GM18520 (cell line): ENCODE measurements around the gene KIAA0825.

ENCODE experiments used
- ATAC-seq: cut with Tn5 transposase; IDR thresholded peaks from one replicate; pipeline ENCODE4 v1.9.1; 2021; ENCODE audit not compliant: unreplicated experiment

Gene KIAA0825

DNA sequence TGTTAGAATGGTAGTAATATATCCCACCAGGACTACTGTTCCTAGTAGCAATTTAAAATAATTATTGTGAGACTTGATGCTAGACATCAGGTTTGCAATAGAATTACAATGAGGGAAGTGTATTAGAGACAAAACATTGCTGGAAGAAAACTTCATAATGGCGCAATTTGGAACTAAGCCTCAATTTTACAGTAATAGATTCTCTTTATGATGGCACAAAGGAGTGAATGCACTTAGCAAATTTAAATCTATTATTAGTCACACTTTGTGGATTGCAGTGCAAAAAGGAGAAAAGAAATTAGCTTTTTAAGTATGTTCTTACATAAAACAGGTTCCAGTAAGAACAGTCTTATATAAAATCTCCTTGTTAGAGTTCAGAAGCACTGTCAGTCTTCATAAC, 358.3 kb downstream of the KIAA0825 start:
- ATAC-seq, result no peak

DNA sequence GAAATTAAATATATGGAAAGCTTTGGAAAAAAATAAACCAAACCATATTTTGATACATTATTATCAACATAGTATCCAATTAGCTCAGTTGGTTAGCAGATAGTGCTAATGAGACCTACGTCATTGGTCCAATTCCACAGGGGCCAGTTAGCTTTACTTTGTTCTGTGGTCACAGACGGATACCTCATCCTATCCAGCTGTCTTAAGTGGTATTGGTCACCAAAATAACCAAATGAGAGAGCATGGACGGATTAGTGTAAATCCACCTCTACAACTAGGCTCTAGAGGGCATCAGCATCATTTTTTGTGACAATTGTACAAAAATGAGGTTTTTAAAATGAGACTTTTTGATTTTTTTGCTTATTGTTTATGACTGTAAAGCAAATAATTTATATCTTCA, 364.2 kb downstream of the KIAA0825 start:
- no peak for ATAC-seq

DNA sequence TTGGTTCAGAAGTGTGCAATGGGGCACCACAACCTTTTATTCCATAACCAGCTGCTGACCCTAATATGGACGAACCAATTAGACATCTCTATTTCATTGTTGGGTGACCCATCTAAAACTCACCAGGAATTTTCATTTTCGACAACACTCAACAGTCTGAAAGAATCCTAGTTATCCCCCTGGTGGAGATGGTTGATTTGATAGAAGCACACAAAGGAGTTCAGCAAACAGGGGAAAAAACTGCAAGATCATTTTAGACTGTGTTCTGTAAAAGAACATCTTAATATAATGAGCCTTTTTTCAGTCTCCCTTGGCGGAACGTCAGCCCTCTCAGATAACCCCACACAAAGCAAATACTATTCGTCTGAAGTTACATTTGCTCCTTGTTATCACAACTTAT, 367.4 kb downstream of the KIAA0825 start:
- ATAC-seq, result no peak

DNA sequence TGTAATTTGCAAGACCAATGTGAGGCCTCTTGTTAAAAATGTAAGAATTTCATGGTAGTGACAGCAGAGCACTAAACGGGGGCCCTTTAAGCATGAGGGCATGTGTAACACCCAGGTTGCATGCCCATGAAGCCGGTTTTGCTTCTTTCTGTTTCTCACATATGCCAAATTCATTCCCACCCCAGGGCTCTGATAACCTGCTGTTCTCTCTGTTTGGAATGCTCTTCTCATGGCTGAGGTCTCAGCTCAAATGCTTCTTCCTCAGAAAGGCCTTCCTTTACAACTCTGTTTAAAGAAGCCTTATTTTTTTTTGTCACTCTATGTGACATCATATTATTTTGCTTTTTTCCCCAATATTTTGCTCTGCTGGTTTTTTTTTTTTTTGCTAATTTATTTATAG, 369.0 kb downstream of the KIAA0825 start:
- no peak for ATAC-seq

DNA sequence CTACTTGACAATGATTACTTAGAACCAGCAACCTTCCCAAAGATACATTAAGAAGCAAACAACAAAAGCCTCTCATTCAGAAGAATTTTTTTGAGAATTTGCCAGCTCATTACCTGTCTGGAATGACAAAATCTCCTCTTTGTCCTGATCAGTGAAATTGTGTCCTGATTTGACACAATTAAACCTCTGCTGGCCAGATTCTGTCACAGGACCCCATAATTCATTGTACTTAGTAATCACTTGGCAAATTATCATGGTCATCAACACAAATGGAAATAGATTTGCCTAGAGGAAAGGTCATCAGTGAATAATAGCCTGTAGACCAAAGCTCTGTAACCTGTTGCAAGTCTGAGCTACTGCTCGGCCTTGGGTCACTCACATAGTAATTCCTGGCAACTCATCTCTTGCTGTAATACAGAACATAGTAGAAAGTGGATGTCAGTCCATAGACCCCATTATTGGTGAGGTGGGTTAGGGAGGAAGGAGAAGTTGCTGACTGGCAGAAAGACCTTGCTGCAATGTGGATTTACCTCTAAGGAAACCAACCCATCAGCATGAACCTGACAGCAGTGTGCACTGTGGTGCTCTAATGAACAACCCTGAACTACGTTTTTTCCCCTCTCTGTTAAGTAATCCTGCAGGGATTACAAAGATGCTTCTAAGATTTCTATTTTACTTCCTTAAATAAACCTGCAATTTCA, 370.1 kb downstream of the KIAA0825 start:
- ATAC-seq, result no peak

DNA sequence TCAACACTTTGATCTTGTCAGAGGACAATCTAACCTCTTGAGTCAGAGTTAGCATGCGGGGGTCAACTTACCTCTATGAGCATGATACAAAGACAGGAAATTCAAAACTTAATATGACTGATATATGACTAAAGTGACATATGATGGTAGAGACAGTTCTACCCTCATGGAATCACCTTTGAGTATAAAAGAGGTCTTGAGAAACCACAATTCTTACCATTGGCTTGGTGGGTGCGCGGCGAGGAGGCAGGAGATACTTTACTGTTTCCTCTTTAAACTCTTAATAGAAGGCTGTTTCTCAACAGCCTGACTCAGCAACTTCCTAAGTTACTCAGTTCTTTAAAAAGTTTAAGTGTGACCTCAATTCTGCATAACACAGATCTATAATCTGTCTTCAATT, 372.8 kb downstream of the KIAA0825 start:
- ATAC-seq, result no peak

DNA sequence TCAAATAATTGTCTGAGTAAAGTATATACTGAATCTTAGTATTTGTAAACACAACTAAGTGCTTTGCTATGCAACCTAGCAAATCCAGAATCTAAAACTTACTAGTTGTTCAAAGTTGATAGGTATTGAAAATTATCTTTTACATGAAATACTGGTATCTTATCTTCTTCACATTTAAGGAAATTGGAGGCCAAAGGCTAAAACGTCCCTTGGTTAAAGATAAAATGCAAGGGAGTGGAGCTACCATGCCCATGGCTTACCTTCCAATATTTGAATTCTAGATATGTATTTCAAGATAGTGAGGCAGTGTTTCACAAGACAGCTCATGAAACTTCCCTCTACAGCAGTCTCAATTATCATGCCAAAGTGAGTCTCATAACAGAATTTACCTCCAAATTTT, 373.5 kb downstream of the KIAA0825 start:
- ATAC-seq, result no peak

DNA sequence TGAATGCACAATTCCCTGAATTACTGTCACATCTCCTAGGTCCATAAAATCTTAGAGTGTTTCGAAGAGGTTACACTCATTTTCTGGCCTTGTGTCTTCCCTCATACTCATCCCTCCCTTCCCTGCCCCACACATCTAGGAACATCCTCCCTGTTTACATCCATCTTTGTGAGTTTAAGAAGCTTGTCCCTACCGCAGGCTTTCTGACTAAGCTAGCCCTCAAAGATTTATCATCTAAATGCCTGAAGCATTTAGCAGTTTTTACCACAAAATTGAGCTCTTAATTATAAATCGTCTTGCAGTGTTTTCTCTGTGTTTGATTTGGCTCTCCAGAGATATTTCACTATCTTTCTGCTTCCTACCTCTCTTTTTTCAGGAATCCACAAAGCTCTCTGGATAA, 374.8 kb downstream of the KIAA0825 start:
- no peak for ATAC-seq

DNA sequence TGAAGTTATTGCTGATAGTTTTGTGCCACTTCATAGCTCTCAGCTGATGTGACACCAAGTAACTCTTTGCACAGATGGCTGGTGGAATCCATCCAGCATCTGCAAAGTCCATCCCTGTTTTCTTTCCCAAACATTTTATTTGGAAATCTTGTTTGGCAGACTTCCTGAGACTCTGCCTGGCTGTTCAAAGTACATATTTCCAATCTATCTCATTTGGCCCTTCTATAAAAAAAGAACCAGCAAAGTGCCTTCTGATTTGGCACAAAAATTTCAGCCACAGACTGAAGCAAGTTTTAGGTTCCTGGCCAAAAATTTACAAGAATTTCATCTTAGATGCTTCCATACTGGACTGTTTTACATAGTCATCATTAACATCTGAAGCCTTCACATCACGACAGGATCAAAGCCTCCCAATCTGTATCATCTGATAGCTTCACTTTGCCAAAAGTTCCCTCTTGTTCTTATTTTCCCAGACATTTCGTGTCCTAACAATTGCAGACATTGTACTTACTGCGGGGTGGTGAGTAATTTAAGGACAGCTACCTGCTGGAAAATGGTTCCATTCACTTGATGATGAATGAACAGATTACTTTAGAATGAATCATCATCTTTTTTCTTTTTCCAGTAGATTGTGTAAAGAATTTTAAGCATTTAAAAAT, 377.3 kb downstream of the KIAA0825 start:
- ATAC-seq, result no peak

DNA sequence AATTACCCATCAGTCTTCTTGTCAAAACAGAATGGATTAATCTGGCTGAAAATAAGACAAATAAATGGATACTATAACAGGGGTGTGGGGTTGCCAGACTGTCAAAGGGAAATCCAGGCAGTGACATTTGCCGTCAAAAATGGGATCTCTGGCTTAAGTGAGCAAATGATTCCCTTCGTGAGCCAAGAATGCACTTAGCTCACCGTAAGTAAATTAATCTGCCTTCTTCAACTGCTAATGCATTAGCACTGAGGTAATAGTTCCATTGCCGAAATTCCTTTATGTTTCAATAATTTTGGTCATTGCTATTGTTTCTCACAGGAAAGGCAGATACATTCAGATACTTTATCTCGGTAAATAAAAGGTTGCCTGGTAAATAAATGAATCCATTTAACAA, 377.8 kb downstream of the KIAA0825 start:
- no peak for ATAC-seq

DNA sequence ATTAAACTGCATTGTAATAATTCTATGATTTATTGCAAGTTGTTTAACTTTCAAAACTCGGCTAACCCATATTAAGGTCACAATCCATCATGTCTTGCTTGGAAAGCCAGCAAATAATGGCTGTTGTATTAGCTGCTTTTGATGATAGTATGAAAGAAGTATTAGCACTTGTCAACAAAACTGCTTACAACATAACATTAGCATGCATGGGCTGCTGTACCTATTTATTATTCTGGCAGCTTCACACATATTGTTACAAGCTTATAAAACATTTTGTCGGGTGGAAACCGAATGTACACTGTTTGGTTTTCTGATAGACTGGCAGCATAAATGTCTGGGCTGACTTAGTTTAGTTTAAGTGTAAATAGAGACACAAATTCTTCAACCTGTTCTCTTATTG, 378.3 kb downstream of the KIAA0825 start:
- ATAC-seq, result no peak

DNA sequence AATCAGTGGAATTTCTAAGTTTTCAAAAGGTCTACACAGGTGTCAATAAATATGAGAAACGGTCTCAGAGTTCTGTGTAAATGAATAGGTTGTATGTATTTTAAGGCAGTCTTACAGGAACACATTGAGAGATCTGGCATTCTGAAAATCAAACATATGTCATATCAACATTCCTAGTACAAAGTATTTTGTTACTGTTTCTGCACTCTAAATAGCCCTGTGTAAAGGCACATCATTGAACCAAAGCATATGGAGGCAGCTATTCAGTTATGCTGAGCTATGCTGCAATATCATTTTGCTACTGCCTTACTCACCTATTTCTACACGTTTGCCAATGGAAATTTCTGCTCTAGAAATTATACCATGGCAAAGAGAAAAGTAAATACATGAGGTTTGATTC, 379.1 kb downstream of the KIAA0825 start:
- ATAC-seq, result no peak

DNA sequence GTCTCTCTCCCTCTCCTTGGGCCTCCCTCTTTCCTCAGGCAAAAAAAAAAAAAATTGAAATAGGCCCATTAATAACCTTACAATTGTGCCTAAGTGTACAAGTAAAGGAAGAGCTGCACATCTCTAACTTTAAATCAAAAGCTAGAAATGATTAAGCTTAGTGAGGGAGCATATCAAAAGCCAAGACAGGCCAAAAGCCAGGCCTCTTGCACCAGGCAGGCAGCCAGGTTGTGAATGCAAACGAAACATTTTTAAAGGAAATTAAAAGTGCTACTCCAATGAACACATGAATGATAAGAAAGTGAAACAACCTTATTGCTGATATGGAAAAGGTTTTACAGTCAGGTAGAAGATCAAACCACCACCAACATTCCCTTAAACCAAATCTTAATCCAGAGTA, 383.4 kb downstream of the KIAA0825 start:
- no peak for ATAC-seq

DNA sequence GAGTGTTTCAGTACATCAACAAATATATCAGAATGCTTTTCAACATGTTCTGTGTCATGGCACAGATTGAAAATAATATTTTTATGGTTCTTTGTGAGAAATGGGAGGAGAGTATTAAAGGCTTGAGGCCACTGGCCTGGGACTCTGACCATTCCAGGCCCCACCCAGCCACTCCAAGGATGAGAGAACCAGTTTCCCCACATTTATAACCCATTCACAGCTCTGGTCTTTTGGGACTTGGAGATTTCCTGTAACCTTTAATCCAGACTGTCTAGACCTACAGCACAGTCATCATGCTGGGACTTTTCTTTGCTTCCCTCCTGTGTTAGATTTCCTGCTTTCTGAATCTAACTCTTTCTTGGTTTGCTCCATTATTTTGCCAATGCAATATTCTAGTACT, 389.6 kb downstream of the KIAA0825 start:
- ATAC-seq, result no peak

DNA sequence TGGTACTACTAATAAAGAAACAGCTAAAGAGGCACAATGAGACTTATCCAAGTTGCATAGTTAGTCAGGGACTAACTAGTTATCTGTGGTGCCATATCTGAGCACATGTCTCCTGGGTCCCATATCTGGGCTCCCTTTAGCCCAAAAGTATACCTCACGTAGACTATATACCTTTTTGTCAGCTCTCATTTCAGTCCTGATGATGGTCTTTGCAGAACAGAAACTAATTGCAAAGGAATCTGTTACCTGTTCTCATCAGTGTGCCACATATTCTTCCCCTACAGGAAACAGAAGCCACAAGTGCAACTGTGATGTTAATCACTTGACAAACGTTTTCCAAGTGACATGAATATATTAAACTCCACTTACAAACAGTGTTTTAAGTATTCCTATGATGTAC, 395.2 kb downstream of the KIAA0825 start:
- ATAC-seq, result no peak

DNA sequence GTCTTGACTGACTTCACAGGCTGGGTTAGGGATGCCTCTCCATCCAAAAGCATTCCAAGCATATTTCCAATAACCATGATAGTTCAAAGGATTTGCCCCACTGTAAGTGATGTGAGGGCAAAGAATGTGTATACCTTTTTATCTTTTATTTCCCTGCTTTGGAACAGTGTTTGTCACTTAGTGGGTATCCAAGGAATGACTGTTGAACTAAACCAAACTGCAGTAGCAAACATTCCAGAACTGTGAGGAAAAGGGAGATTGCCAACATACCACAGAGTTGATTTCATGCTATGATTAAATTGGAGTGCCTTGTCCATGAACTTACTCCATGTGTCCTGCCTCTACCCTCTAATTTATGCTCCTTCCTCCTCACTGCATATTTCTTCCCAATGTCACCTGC, 400.0 kb downstream of the KIAA0825 start:
- no peak for ATAC-seq

DNA sequence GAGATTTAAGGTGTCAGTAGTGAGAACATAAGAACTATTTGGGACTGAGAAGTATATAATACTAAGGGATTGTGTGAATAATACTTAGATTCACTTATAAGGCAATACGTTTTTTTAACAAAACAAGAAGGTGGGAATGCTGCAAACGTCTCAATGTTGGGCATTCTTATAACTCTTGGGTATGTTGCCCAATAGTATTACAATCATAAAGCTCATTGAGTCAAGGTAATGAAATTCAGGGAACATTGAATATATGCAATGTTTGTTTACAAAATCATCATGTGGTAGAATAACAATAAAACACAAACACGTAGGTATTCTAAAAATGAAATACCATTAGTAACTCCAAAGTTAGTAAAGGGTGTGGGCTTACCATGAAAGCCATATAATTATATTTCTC, 400.7 kb downstream of the KIAA0825 start:
- ATAC-seq, result no peak

DNA sequence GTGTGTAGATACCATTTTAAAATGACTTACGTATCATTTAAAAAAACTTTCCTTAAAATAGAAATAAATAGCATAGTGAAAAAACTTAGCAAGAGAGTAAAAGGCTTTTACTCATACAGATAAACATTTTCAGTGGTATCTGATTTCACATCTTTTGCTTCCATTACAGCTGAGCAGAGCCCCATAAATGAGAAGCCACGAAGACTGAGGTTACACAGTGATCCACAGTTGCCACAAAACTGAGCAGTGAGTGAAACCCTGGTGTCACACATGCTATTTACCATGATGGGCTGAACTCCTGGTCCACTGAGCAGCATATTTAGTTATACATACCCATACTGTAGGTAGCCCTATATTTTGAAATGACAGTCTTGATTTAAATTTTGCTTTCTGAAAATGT, 401.2 kb downstream of the KIAA0825 start:
- ATAC-seq, result no peak

DNA sequence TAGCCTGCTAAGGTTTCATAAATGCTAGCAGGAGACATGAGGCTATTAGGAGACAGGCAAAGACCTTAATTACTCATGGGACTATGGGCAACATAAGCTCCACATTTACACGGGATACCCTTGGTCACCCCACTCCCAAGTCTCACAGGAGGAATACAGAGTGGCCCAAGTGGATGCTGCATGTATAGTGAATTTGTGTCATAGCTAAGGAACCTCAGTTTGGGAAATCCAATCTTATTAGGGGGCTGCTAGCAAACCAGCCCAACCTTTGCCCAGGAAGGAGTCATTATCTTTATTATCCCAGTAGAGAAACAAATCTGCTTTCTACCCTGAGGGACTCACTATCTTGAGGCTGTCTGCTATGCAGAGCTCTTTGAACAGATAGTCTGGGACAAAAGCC, 405.9 kb downstream of the KIAA0825 start:
- no peak for ATAC-seq

DNA sequence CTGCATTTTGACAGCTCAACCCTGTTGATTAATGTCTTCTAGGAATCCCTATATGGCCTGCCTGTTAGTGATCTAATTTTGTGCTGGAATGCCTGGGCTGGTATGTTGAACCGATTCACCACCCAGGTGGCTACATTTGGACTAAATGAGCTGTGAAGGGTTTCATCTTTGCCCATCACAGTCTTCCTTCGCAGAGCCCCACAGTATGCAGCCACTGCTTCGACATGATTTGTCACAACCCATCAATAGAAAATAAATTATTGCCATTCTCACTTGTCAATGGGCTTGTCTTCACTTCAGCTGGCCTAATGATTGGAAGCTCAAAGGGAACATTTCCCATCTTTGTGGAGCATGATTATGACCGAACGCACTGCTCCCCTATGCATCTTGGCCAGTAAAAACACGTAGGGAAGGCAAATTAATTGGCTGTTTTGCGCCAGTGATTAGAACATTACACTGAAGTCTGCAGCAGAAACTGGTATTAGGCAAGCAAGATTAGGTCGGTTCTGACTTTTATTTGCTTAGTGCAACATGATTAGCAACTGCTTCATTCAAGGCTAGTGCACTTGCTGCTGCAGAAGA, 408.5 kb downstream of the KIAA0825 start:
- no peak for ATAC-seq

DNA sequence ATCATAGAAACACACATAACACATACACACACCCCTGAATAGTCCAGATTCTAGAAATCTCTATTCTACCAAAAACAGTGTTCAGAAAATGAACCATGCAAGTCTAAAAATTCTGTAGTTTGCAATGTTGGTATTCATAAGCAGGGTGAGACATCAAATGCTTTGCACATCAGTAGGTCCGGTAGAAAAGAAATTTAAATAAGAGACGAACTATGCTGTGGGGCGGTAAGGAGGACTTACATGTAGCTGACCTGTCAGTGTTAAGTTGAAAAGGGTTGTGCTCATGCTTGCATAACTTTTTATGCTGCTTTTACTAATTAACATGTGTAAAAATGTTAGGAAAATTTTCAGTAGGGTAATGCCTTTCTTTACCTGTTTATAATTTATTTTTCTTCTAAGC, 409.1 kb downstream of the KIAA0825 start:
- ATAC-seq, result no peak

DNA sequence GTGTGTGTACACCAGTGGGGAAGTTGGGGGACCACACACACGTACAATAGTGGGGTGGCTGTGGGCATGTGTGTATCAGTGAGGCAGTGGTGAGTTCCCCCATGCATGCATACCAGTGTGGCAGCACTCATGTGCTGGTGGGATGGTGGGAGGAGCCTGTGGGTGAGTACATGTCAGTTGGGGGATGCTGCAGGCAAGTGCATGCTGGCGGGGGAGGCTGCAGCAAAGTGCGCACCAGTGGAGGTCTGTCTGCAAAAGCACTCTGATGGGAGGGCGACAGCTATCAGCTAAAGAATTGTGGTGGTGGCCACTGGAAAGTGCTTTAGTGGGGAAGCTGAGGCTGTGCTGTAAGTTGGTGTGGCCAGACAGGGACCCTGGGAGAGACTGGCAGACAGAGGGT, 418.8 kb downstream of the KIAA0825 start:
- ATAC-seq, result no peak

DNA sequence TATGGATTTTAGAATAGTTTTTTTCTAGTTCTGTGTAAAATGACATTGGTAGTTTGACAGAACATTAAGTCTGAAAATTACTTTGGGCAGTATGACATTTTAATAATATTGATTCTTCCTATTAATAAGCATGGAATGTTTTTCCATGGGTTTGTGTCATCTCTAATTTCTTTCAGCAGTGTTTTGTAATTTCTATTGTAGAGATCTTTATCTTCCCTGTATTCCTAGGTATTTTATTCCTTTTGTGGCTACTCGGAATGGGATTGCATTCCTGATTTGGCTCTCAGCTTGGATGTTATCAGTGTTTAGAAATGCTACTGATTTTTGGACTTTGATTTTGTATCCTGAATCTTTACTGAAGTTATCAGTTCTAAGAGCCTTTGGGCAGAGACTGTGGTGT, 420.4 kb downstream of the KIAA0825 start:
- no peak for ATAC-seq
